HG03378 (cell line): ENCODE measurements around the gene SMURF1.
"Not testable (repeated sequence)": the region's sequence is repeated elsewhere in the genome, so short reads cannot be mapped to it uniquely, and the experiment has no call there.

ENCODE experiments used
- ATAC-seq: cut with Tn5 transposase; IDR thresholded peaks from one replicate; pipeline ENCODE4 v1.9.1; 2021; ENCODE audit warnings: mild to moderate bottlenecking, moderate library complexity; ENCODE audit not compliant: unreplicated experiment

Gene SMURF1

DNA sequence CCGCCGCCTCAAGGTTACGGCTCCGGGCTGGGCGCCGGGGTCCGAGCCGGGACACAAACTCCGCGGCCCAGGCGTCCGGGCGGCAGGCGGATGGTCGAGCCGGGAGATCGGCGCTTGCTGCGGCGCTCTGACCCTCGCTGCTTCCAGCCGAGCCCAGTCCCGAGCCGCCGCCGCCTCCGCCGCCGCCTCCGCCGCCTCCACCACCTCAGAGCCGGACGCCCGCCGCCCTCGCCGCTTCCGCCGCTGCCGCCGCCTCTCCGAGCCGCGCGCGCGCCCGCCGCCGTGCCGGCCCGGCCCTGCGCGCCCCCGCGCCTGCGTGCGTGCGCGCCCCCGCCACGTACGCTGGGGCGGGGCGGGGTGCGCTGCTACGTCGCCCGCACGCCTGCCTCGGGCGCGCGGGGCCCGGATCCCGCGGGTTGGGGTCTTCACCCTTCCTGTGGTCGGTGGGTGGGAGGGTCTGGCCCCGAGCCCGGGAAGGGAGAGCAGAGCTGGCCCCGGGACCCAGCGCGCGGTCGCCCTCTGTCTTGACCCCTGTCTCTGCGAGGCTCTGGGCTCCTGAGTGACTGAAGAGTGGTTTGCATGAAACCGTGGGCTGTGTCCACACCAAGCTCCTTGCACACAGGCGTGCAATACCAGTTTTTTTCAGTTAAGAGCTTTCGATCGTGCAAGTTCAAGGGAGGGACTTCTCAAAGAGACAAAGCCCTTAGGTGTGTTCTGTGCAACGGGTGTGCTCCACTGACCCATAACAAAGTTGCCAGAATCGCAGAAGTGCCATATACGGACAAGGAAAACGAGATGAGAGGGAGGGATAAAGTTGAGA, at the start of gene SMURF1:
SMURF1 (minus strand) TSS at position 256 of the 820 bp plus-strand sequence. CDS start 328 bp downstream, outside the sequence.
- ATAC-seq = peak; percentile 51

DNA sequence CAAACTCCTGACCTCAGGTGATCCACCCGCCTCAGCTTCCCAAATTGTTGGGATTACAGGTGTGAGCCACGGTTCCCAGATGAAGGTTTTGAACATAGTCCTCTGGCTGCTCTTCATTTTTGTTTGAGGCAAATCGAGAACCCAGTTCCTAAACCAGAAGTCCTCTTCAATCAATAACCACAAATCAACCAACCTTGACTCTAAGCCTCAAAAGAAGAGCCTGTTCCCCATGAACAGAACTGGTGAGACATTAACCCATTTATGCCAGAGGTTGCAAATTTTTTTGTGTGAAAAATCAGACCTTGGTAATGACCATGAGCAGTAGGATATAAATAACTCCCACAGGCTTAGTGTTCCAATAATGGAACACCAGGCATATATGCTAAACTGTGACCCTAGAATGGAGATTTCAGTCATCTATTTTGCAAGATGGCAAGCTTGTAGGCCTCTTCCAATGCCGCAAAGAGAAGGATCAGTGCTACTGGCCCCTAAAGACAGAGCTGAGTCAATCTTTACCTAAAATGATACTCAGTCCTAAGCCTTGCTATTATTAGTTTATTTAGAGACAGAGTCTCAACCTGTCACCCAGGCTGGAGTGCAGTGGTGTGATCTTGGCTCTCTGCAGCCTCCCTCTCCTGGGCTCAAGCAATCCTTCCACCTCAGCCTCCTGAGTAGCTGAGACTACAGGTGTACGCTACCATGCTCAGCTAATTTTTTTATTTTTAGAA, 48.1 kb upstream of the SMURF1 start:
- ATAC-seq = no peak

DNA sequence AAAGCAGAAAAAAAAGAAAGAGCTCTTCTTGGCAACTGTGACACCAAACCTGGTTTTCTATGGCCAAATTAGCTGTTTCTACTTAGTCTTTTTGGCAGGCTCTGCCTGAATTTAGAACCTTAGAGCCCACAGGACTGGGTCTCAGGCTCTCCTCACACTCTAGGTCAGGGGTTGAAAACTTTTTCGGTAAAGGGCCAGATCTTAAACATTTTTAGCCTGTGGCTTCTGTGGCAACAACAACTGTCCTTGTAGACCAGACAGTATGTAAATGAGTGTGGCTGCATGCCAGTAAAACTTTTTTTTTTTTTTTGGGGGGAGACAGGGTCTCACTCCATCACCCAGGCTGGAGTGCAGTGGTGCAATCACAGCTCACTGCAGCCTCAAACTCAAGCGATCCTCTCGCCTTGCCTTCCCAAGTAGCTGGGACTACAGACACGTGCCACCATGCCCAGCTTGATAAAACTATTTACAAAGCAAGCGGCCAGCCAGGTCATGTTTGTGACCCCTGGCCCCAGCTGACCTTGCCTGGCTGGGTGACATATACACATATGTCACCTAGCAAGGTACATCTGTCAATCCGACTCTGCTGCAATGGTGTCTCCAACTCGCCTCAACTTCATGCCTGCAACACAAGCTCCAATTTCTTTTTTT, 46.6 kb upstream of the SMURF1 start:
- ATAC-seq = no peak

DNA sequence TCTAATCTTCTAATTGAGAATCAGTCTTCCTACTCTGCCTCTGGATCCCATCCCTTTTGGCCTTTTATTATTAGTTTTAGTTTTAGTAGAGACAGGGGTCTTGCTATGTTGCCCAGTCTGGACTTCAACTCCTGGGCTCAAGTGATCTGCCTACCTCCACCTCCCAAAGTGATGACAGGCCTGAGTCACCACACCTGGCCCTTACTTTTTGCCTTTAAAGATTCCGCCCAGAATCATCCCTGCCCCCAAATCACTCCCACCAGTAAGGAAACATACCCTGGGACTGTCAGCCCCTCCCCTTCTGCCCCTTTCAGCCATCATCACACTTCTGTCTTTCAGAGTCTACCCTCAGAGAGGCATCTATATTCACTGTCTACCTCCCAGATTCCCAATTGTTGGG, 45.3 kb upstream of the SMURF1 start:
- ATAC-seq = no peak

DNA sequence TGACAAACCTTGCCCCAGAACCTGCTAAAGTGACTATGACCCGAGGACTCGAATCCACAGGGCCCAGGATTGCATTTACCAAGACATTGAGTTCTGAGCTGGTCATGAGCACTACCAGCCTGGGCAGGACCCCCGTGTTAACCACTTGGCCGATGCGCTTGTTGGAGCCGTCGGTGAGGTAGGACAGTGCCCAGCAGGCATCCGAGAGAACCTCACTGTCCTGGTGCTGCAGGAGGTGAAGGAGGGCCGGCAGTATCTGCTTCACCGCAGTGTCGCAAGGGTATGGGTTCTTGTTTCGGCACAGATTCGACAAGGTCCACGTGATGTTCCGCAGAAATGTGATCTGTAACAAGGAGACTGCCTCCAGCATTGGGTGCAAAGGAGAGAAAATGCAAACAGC, 44.3 kb upstream of the SMURF1 start:
- no peak for ATAC-seq

DNA sequence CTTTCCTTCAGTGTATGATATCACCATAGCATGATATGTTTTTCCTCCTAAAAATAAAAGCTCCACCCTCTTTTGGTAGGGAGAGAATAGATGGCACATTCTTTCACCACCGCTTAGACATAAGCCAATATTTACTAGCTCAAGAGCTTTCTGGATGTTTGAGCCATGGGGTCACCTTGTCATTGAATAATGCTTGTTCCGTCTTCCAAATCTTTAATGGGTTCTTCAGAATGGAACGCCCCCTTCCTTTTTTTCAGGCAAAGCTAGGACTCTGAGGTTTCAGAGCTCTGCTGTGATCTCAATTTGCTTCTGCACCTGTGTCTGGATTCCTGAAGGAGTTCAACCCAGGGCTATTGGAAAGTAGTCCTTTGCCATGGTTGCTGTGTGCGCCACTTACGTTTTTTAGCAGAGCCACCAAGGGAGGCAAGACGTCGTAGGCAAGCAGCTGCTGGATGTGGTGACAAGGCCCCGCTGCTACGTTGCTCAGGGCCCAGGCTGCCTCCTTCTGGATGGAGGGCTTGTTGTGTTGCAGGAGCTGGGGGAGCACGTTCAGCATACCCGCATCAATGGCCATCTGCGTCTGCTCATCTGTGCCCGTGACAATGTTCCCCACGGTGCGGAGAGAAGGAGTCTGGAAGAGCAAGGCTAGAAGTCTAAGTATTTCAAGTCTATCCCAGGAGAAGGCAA, 40.8 kb upstream of the SMURF1 start:
- ATAC-seq = no peak

DNA sequence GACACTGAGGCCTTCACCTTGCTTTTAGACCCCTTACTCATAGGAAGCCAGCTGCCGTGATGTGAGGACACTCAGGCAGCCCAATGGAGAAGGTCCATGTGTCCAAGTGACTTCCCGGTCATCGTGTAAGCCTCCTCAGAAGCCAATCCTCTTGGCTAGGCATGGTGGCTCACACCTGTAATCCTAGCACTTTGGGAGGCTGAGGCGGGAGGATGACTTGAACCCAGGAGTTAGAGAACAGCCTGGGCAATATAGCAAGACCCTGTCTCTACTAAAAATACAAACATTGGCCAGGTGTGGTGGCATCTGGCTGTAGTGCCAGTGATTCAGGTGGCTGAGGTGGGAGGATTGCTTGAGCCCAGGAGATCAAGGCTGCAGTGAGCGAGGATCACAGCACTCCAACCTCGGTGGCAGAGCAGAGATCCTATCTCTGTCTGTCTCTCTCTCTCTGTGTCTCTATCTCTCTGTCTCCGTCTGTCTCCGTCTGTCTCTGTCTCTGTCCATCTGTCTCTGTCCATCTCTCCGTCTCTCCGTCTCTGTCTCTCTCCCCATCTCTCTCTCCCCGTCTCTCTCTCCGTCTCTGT, 36.3 kb upstream of the SMURF1 start:
- no peak for ATAC-seq

DNA sequence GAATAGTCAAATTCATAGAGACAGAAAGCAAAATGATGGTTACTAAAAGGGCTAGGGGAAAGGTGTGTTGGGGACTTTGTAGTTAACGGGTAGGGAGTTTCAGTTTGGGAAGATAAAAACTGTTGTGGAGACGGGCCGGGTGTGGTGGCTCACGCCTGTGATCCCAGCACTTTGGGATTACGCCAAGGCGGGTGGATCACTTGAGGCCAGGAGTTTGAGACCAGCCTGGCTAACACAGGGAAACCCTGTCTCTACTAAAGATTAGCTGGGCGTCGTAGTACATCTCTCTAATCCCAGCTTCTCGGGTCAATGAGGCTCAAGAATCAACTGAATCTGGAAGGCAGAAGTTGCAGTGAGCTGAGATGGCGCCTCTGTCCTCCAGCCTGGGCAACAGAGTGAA, 33.3 kb upstream of the SMURF1 start:
- no peak for ATAC-seq

DNA sequence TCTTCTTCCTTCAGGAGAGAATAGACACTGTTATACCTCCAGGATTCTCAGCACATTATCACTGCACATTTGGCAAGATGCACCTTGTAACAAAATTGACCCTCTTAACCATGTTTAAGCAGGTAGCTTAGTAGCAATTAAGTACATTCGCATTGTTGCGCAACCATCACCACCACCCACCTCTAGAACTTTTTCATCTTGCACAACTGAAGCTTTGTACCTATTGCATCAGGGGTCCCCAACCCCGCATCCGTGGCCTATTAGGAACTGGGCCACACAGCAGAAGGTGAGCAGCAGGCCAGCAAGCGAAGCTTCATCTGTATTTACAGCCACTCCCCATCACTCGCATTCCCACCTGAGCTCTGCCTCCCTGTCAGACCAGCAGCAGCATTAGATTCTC, 29.9 kb upstream of the SMURF1 start:
- no peak for ATAC-seq

DNA sequence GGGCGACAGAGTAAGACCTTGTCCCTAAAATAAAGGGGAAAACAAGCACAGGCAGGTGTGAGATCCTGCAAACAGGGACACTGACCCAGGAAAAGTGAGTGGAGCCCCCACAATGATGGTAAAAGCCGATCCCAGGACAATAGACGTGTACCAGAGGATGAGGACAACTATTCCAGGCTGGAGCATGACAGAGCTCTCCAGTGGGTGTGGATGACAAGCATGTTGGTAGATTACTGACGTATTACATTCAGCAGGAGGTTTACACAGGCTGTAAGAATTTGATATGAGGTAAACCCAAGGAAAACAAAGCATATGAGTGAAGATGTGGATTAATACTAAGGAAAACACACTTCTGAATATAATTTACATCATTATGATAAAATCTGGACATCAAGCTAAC, 27.8 kb upstream of the SMURF1 start:
- ATAC-seq = no peak

DNA sequence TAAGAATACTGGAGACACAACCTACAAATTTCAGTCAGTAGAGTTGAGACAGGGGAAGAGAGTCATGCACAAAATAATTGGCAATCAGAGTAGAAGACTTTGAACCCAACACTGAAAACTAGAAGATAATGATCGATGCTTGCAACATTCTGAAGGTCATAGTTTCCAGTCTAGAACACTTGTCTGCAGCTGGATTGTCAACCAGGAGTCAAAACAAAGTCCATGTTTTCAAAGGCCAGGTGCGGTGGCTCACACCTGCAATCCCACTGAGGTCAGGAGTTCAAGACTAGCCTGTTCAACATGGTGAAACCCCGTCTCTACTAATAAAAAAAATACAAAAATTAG, 26.8 kb upstream of the SMURF1 start:
- ATAC-seq = no peak

DNA sequence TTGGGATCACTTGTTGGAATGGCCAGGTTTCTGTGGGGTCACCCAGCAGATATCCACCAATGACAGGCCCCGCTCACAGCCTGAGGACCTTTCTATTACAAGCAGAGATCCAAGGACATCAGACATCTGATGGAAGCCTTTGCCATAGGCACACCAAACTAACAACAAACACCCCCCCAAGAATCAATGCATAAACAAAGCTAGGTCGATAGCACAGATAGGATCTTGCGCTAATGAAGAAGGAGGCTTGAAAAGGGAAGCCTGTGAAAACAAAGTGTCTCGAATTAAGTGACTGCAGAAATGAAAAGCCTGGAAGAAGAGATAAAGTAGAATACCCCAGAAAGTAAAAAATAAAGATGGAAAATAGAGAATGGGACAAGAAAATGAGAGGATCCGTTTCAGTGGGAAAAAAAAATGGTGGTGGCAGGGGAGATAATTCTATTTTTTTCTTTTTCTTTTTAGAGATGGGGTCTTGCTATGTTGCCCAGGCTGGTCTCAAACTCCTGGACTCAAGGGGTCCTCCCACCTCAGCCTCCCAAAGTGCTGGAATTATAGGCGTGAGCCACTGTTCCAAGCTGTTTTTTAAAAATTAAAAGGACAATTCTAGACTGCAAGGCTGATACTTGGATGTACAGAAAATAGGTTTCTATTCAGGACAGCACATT, 26.3 kb upstream of the SMURF1 start:
- no peak for ATAC-seq

DNA sequence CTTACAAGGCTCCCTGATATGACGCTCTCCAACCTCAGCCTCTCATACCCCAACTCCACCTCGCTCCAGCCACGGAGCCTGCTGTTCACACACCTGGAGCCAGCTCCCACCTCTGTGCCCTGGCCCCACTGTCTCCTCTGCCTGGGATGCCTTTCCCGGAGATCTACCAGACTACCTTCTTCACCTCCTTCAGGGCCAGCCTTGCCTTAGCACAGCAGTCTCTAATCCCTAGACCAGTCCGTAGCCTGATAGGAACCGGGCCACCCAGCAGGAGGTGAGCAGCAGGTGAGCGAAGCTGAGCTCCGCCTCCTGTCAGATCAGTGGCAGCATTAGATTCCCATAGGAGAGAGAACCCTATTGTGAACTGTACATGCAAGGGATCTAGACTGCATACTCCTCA, 23.2 kb upstream of the SMURF1 start:
- ATAC-seq = no peak

DNA sequence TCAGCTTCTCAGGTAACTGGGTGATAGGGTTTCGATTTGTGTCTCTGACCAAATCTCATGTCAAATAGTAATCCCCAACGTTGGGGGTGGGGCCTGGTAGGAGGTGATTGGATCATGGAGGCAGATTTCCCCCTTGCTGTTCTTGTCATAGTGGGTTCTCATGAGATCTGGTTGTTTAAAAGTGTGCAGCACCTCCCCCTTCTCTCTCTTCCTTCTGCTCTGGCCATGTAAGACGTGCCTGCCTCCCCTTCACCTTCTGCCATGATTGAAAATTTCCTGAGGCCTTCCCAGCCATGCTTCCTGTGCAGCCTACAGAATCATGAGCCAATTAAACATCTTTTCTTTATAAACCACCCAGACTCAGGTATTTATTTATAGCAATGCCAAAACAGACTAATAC, 21.9 kb upstream of the SMURF1 start:
- no peak for ATAC-seq

DNA sequence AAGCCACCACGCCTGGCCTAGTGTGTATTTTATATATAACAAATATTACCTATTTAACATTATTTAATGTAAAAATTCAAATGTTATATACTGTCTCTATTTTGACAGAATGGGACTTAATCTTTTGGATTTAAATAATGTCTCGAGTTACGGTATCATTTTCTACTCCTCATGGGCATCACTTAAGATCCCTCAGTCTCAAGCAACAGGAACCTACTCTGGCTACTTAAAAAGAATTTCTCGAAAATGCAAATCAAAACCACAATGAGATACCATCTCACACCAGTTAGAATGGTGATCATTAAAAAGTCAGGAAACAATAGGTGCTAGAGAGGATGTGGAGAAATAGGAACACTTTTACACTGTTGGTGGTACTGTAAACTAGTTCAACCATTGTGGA, 19.8 kb upstream of the SMURF1 start:
- ATAC-seq = not testable (repeated sequence)

DNA sequence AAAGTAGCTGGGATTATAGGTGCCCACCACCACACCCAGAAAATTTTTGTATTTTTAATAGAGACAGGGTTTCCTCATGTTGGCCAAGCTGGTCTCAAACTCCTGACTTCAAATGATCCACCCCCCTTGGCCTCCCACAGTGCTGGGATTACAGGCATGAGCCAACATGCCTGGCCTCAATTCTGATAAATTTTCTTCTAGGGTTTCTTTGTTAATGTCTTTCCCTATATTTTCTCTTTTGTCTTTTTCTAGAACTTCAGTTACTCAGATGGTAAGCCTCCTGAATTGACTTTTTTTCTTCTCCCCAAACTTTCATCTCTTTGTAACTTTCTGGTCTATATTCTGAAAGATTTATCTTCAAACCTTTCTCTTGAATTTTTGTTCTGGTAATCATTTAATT, 12.7 kb upstream of the SMURF1 start:
- ATAC-seq = no peak

DNA sequence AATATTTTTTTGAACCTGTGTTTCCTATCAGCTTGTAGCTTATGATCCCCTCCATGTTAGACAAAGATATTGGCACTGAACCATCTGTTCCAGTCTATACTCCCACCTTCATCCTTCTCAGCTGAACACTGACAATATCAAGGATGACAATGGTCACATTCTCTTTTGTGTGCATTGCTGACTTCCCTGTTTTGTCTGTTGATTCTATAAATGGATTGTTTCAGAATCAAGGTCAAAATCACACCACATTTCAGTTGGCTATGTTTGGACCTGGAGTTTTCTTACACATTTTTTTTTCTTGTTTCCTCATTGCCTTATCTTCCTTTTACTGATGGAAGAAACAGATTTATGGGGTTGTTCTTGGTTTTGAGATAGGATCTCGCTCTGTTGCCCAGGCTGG, 11.3 kb upstream of the SMURF1 start:
- ATAC-seq = no peak

DNA sequence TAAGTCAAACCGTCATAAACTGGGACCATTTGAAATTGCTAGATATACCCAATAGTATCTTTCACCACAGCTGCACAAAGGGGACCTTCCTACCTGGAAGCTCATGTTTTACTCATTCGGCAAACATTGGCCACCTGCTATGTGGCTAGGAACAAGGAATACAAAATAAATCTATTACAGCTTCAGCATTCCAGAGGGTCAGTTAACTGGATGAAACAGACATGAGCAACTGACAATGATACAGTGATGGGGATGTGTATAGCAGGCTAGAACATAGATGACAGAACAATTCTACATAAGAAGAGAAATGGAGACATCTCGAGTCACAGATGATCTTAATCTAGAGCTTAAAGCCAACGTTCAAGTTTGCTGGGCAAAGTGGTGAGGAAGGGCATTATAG, 3.1 kb upstream of the SMURF1 start:
- no peak for ATAC-seq

DNA sequence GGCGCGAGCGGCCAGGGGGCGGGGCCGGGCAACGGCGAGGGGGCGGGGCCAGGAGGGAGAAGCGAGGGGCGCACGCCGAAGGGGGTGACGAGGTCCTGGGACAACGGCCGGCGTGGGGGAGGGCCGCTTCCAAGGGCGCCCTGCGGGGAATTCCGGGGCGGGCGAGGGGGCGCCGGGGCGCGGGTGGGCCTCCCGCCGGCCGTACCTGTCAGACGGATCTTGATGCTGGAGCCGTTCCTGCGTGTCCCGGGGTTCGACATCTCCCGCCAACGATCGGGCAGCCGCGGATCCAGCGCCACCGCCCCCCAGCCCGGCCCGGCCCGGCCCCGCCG, 421 bp downstream of the SMURF1 start:
- no peak for ATAC-seq

DNA sequence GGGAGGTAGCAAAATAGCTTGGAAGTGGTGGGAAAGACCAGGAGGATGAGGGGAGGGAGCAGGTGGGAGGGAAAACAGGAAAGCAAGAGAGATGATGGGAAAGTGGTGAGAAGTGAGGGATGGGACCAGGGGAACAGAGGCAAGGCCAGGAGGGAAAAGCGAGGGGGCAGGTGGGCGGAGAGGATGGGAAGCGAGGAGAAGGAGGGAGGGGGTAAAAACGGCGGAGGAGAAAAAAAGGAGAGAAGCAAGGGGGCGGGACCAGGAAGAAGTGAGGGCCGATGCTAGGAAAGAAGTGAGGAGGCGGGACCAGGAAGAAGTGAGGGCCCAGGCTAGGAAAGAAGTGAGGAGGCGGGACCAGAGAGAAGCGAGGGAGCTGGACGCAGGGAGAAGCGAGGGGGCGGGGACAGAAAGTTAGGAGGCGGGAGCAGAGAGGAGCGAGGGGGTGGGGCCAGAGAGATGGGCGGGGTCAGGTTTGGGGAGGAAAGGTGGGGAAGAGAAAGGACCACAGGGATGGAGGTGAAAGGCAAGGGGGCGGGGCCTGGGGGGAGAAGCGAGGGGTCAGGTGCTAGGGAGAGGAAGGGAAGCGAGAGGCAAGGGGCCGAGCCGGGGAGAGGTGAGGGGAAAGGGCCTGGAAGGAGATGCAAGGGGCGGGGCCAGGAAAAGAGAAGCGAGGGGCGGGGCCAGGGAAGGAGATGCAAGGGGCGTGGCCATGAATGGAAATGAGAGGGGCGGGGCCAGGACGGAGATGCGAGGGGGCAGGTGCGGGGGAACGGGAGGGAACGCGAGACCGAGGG, 984 bp downstream of the SMURF1 start:
- ATAC-seq = no peak
